ENCODE data around the gene TXNRD1. TPM values are rescaled to one million over a fixed set of nuclear protein-coding genes. Genes with fewer than 3 reads are reported as not detected.

Gene TXNRD1
- total and polyA plus RNA-seq, 4 donors, result 23.6 to 70.8 (median 55.7) TPM

GRCh38 chr12:104230304-104231095 lies 14.9 kb downstream of the TXNRD1 start:
- H3K27me3 ChIP-seq (ENCODE audit: control insufficient read depth in 4 of 4, insufficient read depth in 4 of 4, low read length in 3 of 4), result no peaks in the 10 kb centered on the region
- H3K27ac ChIP-seq (ENCODE audit: low read depth in 1 of 2, low read length in 2 of 2), result no peak overlapping the region
- peaks cover 4 to 19% (median 15%) of the 10 kb centered on the region in 4 donors for H3K9me3 ChIP-seq (ENCODE audit: control insufficient read depth in 4 of 4, low read length in 3 of 4)
- no peak overlapping the region for H3K9ac ChIP-seq (ENCODE audit: low read depth in 1 of 2, low read length in 2 of 2)
- 77% methylated on average over 8 of the region's 8 CpGs for WGBS
- H3K4me1 ChIP-seq (ENCODE audit: control insufficient read depth in 4 of 4, insufficient read depth in 4 of 4, low read length in 3 of 4), result no peaks in the 10 kb centered on the region
- TF ChIP-seq FOXA2 (IDR thresholded peaks at IDR 0.05), result no peak
- TF ChIP-seq RAD21 (IDR thresholded peaks at IDR 0.05), result no peak
- no peak for TF ChIP-seq FOXA1 (IDR thresholded peaks at IDR 0.05)
- no peak for TF ChIP-seq HNF4A (conservative IDR thresholded peaks at IDR 0.05)
- TF ChIP-seq, protein P1, sequence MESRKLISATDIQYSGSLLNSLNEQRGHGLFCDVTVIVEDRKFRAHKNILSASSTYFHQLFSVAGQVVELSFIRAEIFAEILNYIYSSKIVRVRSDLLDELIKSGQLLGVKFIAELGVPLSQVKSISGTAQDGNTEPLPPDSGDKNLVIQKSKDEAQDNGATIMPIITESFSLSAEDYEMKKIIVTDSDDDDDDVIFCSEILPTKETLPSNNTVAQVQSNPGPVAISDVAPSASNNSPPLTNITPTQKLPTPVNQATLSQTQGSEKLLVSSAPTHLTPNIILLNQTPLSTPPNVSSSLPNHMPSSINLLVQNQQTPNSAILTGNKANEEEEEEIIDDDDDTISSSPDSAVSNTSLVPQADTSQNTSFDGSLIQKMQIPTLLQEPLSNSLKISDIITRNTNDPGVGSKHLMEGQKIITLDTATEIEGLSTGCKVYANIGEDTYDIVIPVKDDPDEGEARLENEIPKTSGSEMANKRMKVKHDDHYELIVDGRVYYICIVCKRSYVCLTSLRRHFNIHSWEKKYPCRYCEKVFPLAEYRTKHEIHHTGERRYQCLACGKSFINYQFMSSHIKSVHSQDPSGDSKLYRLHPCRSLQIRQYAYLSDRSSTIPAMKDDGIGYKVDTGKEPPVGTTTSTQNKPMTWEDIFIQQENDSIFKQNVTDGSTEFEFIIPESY (IDR thresholded peaks at IDR 0.05), result no peak
- no peak for TF ChIP-seq JUND (IDR thresholded peaks at IDR 0.05)
- TF ChIP-seq, protein P2, sequence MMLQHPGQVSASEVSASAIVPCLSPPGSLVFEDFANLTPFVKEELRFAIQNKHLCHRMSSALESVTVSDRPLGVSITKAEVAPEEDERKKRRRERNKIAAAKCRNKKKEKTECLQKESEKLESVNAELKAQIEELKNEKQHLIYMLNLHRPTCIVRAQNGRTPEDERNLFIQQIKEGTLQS (IDR thresholded peaks at IDR 0.05), result no peak
- TF ChIP-seq SP1 (IDR thresholded peaks at IDR 0.05), result no peak
- no peak for TF ChIP-seq NR2F2 (IDR thresholded peaks at IDR 0.05)
- TF ChIP-seq, protein P3, sequence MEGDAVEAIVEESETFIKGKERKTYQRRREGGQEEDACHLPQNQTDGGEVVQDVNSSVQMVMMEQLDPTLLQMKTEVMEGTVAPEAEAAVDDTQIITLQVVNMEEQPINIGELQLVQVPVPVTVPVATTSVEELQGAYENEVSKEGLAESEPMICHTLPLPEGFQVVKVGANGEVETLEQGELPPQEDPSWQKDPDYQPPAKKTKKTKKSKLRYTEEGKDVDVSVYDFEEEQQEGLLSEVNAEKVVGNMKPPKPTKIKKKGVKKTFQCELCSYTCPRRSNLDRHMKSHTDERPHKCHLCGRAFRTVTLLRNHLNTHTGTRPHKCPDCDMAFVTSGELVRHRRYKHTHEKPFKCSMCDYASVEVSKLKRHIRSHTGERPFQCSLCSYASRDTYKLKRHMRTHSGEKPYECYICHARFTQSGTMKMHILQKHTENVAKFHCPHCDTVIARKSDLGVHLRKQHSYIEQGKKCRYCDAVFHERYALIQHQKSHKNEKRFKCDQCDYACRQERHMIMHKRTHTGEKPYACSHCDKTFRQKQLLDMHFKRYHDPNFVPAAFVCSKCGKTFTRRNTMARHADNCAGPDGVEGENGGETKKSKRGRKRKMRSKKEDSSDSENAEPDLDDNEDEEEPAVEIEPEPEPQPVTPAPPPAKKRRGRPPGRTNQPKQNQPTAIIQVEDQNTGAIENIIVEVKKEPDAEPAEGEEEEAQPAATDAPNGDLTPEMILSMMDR (IDR thresholded peaks at IDR 0.05; ENCODE audit: low read depth, low read length, missing input control), result no peak
- TF ChIP-seq HNF4G (IDR thresholded peaks at IDR 0.05), result no peak
- H3K36me3 ChIP-seq (ENCODE audit: control insufficient read depth in 4 of 4, insufficient read depth in 3 of 4, low read depth in 1 of 4, low read length in 3 of 4), result no peaks in the 10 kb centered on the region
- no peak for DNase-seq (ENCODE audit: low spot score)
- no peak overlapping the region for H3K4me3 ChIP-seq (ENCODE audit: low read depth in 1 of 3, low read length in 3 of 3)

GRCh38 chr12:104232609-104233280 lies 17.2 kb downstream of the TXNRD1 start:
- TF ChIP-seq, protein P1 (IDR thresholded peaks at IDR 0.05), result no peak
- TF ChIP-seq HNF4A (conservative IDR thresholded peaks at IDR 0.05) (no peak), EGR1 (IDR thresholded peaks at IDR 0.05; ENCODE audit: low read depth in 2 of 2) (no peak), TAF1 (conservative IDR thresholded peaks at IDR 0.05) (no peak), JUND (IDR thresholded peaks at IDR 0.05) (no peak), SP1 (IDR thresholded peaks at IDR 0.05) (no peak), NR2F2 (IDR thresholded peaks at IDR 0.05) (no peak)
- TF ChIP-seq, protein P3 (IDR thresholded peaks at IDR 0.05; ENCODE audit: low read depth, low read length, missing input control), result no peak
- TF ChIP-seq, protein P2 (IDR thresholded peaks at IDR 0.05), result no peak
- Histone ChIP-seq H3K27me3 (ENCODE audit: control insufficient read depth in 4 of 4, insufficient read depth in 4 of 4, low read length in 3 of 4) (no peaks in the 10 kb centered on the region), H3K9me3 (ENCODE audit: control insufficient read depth in 4 of 4, low read length in 3 of 4) (peaks cover 8 to 20% (median 17%) of the 10 kb centered on the region in 4 donors), H3K36me3 (ENCODE audit: control insufficient read depth in 4 of 4, insufficient read depth in 3 of 4, low read depth in 1 of 4, low read length in 3 of 4) (no peaks in the 10 kb centered on the region), H3K27ac (ENCODE audit: low read depth in 1 of 2, low read length in 2 of 2) (no peak overlapping the region), H3K4me1 (ENCODE audit: control insufficient read depth in 4 of 4, insufficient read depth in 4 of 4, low read length in 3 of 4) (no peaks in the 10 kb centered on the region), H3K9ac (ENCODE audit: low read depth in 1 of 2, low read length in 2 of 2) (no peak overlapping the region), H3K4me3 (ENCODE audit: low read depth in 1 of 3, low read length in 3 of 3) (no peak overlapping the region)
- WGBS, result 94% methylated on average over 6 of the region's 6 CpGs
- DNase-seq (ENCODE audit: low spot score), result no peak
